IPS DF 19.7 (cell line): Measurements from ENCODE around the gene ATP8B4.

Source experiments
- DNase-seq: peaks from one replicate; pipeline ENCODE4 v3.0.0-alpha.2; 2013; ENCODE audit warnings: low read depth, low spot score

ATP8B4 gene

DNA sequence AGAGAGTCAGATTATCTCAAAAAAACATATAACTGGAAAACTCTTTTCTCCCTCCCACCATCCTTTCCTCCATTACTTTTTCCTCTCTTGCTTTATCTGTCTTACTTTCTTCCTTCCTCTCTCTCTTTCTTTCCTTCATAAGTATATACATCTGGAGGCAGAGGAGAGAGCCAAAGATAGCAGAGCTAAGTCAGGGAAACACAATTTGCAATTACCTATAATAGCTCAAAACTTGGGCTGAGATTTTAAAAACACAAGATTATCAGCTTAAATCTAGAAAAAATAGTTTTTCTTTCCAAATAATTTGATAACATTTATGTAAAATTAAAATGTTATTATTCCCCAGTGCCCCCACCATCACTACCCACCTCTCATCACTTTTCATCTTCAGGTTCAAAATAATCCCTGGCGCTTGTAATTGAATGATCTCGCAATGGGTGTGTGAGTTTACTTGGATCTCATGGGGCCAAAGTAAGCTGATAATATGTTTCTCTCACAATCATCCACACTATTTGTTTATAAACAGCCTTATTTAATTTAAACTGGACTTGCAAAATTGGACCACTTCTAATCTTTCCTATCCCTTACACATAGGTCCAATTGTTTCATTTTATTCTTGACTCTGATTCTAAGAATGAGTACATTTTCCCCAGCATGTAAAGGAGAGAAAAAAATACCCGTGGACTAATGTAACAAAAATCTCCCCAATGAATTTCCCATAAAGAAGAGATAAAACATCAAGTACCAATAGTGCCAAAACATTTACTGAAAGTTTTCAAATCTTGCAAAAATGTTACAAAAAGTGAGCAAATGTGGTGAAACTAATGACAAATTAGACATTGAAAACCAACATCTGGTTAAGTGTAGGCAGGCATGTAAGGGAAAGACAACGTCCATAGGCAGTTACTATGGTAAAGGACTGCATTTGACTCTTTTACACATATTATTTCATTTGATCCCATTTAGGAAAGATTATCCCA lies 261.2 kb downstream of the ATP8B4 start:
- DNase-seq: no peak

DNA sequence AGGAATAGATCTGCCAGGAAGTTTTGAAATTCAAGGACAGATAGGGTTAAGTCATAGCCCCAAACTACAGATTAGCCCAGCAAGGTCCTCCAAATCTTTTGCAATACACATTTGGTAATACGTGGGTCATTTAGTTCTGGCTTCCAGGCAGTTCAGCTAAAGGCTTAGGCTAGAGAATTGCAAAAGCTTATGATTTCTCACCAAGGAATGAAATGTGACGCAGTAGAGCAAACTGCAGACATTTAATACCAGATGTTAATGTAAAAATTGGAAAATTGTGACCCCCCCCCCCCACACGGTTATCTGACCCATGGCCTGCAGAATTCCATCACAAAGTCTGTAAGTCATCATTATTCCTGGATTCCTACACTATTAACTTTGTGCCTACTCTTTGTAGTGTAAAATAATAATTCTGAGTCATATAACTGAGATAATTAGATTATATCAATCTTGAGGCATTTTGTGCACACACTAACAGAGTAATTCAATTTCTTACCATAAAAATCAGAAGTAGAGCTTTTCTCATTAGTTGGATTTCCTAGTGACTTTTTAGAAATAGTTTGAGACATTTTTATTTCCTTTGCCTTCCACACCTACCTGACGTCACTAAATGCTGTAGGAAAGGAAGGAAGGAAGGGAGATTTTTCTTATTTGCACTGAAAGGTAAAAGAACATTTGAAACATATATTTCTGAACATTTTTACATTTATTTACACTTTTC lies 263.0 kb downstream of the ATP8B4 start:
- no peak for DNase-seq

DNA sequence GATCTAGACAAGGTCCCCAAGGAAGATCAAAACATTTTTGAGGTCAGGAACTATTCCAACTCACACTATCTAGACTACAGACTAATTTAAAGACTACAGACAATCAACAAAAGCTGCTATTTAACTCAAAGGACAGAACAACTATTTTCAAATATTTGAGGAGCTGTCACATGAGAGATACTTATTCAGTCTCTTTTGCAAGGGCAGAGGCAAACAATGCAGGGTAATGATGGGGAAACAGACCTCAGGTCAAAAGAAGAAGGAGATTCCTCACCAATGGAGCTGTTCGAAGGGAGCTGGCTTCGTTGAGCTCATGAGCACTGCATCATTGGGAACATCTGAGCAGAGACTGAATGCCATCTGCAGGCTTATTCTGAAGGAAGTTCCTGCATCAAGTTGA lies 266.3 kb downstream of the ATP8B4 start:
- DNase-seq: no peak

DNA sequence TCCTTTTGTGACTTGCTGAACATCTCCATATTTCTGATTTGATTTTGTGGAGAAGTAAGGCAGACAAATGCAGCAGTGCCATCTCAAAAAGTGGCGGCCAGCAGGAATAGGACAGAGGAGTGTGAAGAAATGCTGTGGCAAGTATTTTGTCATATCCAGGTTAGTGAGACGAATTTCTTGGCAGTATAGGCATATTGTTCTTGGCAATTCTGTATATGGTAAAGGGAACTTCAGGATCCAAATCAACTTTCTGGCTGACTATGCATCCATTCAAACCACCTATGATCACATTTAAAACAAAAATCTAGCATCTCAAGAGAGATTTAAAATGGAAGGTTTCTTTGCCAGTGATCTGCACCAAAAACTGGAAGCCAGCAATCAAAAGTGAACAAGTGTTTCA lies 270.2 kb downstream of the ATP8B4 start:
- DNase-seq: no peak

DNA sequence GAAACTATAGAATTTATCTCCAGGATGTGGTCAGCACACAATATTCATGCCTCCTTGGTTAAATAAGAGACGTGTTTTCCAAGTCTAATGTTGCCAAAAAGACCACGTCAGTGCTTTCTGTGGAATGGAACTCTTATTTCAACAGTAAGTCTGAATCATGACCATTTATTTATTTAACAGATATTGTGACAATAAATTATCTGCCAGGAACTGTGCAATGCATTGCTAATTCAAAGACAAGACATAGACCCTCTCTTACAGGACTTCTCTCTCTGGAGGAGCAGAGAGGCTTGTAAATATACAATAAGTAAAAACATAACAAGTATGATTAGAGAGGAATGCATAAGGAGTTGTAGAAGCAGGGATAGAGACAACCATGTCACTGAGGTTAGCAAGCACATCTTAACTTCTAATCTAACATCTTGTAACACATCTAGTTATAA lies 270.7 kb downstream of the ATP8B4 start:
- no peak for DNase-seq

DNA sequence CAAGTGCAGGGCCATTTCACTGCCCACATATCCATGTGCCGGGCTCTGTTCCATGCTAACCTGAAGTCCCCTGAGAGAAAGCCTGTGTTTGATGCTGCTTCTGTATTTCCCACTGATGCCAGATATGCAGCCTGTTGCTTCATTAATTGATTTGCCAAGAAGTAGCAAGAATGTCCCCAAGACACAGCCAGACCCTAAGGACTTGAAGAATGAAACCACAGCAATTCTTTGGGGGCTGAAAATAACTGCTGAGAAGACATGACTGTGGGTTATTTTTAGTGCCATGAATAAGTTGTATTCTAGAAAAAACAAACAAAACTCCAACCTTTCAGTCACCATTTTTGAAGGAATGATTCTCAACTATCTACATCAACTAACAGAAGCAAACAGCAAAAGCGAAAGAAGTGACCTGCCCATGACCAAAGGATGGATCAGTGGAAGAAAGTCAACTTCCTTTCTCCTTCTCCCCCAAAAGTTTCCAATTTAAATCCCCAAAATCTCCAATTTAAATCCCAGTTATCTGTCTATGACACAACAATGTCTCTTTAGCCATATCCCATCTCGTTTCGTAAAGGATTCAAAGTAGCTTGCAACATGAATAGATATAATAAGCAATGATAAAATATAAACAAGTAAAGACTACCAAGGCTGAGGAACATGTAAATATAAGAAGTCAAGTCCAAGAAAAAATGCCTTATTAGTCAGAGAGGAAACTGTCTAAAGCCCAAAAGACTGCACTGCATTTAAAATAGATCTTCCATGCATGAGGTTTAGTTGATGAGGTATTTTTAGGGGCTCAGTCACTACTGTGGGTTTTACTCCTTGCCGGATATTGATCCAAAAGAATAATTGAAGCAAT lies 271.4 kb downstream of the ATP8B4 start:
- DNase-seq: no peak

DNA sequence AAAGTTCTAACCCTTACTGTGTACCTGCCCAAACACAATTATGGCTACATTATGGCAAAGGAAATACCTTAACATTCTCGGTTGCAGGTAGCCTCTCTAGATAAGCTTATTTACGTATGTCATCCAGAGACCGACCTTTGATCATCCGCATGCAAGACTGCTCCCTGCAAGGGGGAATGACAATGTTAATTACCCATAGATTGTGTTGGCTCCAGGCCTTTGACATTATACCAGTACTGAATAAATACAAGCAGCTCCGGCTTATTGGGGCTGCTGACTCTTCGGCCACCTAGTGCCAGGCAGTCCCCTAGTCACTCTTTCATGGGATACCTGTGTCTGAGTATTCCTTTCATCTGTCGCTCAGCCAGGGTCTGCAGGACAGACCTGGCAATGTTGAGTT lies 274.6 kb downstream of the ATP8B4 start:
- DNase-seq: no peak

DNA sequence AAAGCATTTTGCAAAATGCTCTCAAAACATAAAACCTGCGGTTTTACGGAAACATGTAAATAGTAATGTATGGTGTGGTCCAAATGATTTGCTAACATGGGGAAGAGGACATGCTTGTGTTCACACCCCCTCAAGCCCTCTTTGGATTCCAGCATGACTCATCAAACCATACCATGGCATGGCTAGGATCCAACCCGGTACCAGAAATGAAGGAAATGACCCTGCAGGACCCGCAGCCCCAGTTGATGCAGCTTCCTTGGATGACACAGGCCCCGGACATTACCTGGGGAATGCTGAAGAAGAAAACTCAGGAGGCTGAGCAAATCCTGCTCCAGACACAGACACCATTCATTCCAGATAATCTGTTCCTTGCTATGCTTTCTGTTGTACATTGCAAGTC lies 275.3 kb downstream of the ATP8B4 start:
- DNase-seq: no peak

DNA sequence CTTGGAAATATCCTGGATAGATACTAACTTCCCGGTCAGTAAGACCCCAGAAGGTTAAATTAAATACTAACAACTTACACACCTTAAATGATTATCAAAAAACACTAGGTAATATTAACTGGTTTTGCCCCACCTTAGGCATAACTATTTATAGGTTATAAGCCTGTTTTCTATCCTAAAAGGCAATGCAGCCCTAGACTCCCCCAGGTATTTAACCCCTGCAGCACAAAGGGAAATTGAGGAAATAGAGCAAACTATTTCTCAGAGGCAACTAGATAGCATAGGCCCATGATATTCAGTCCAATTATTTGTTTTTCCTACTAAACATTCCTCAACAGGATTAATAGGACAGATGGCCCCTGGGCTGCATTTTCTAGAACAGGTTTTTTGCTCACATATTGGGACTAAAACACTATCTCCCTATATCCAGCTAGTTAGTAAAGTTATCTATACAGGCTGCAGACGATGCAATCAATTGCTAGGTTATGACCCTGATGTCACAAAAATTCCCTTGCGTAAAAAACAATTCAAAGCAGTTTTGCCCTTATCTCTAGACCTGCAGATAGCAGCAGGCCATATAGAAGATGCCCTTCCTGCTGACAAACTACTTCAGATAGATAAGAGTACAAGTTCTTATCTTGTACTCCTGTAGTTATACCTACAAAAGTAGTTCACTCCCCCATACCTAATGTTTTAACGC lies 276.9 kb downstream of the ATP8B4 start:
- DNase-seq: no peak

DNA sequence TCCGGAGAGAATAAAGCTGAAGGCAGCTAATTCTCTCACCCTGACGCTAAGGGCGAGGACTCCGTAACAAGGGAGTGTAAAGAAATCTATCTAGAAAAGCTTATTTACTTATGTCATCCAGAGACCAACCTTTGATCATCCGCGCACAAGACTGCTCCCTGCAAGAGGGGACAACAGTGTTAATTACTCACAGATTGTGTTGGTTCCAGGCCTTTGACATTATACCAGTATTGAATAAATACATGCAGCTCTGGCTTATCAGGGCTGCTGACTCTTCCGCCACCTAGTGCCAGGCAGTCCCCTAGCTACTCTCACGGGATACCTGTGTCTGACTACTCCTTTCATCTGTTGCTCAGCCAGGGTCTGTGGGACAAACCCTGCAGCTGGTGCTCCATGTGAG lies 286.5 kb downstream of the ATP8B4 start:
- DNase-seq: peak; percentile 20

DNA sequence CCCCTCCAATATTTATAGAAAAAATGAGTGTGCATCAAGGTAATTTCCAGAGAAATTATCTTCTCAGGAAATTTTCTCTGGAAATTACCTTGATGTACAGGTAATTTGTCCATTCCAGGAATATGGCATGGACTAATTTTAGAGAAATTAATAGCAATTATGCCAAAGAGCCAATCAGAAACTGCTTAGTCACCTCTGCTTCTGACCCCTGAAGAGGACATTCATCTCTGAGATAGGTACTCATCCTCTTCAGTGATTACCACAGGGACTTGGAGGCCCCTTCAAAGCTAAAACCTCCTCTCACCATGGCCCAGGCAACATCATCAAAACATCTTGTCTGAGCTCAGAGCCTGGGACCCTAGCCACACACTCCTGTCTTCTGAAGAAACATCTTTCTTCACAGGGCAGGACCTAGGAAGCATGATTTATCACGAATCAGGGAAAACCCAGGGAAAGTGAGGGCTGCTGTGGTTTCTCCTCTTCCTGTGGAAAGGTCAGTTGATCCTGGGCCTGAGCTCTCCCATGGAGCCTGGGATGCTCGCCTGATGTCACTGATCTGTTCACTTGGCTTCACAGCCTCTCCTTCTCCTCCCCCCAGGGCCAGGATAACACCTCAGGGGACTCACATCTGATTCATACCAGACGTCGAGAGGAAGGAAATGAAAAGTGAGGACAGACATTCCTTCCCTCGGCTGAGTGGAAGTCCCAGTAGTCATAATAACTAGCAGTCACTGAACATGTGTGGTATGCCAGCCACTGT lies 287.6 kb downstream of the ATP8B4 start:
- no peak for DNase-seq

DNA sequence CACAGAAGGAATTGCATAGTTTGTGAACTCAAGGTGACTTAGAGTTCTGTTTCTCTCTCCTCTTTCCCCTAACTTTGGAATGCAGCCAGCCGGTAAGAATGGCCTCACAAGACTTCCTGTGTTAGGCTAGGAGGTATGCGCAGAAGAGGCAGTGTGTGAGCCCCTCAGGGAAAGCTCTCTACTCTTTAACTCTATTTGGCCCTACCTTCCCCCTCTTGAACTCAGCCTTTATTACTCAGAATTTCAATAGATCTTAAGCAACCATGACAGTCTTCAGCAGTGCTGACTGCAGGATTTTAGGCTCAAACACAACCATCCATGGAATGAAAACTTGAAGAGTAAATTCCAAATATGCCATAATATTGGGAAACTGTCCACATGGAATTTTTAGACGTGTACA lies 288.6 kb downstream of the ATP8B4 start:
- no peak for DNase-seq

DNA sequence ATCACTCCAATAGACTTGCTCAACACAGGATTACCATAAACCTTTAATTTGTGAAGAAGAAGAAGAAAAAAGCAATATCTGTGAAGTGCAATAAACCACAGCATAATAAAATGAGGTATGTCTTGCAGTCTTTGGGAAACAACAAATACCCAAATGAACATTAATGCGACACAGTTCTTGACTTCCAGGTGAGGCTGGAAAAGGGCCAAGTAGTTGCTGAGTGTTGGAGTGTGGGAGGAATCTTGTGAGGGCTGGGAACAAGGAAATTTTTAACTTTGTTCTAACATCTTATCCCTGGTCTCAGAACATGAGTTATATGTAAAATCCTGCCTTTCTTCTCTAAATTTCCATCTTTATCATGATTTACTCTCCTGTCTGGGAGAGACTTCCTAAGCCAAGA lies 291.7 kb downstream of the ATP8B4 start:
- no peak for DNase-seq

DNA sequence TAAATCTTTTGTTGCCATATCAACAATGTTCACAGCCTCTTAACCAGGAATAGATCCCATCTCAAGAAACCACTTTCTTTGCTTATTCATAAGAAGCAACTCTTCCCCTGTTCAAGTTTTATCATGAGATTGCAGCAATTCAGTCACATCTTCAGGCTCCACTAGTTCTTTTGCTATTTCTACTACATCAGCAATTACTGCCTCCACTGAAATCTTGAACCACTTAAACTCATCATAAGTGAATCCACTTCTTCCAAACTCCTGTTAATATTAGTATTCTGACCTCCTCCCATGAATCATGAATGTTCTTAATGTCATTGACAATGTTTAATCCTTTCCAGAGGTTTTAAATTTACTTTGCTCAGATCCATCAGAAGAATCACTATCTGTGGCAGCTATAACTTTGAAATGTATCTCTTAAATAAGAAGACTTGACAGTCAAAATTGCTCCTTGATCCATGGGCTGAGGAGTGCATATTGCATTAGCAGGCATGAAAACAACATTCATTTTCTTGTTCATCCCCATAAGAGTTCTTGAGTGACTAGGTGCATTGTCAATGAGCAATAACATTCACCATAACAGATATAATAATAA lies 292.3 kb downstream of the ATP8B4 start:
- no peak for DNase-seq

DNA sequence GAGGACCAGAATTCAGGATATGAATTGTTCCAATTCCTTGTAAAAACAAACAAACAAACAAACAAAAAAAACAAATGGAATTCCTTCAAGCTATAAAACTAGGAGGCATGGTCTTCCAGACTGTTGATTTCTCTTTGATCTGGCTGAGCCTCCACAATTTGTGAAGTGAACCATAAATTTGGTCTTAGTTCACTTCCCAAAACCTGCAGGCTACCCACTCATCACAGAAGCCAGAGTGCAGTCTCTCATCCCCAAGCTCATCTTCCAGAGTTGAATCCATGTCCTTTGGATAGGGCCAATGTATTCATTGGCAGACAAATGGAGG lies 294.3 kb downstream of the ATP8B4 start:
- DNase-seq: no peak

DNA sequence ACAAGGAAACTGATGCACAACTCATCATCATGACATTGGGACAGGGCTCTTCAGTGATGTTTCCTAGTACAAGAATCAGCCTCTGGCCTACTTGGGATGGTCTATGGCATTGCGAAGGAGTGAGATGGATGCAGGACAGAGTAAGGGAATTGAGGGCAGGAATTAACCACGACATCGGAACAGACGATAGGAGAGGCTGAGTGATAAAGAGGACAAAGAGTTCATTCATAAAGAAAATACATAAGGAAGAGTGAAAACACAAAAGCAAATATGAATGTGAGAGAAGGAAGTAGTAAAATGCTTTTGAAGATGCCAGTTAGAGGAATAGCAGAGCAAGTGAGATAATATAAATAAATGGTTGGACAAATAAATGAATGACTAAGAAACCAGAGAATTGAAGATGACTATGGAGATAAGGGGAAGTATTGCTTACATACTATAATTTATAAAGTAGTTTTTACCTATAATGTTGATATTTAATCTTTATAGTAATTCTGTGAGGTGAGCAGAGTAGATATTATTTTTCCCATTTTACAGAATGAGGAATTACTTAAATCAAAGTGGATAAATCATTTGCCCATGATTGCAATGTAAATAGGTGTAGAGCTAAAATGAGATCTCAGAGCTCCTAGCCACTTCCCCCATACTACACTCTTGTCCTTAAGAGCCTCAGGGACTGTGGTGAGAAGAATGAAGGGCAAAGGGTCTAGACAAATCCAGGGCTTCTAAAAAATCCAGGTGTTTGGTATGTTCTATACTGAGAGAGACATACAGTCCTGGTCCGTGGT lies 294.9 kb downstream of the ATP8B4 start:
- no peak for DNase-seq

DNA sequence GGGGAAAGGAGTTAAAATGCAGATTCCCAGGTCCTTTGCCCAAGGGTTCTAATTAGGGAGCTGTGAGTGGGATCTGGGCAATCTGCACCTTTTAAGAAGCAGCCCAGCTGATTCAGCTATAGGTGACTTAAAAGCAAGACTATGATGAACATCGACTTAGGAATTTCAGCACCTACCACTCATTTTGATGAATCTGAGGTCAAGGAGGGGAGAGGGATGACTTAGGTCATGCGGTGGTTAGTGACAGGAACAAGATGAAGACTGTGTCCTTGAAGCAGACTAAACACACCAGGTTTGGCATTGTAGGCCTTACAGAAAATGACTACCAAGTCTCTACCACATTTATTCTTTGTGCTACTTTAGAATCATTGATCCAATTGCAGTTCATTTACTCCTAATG lies 301.9 kb downstream of the ATP8B4 start:
- no peak for DNase-seq

DNA sequence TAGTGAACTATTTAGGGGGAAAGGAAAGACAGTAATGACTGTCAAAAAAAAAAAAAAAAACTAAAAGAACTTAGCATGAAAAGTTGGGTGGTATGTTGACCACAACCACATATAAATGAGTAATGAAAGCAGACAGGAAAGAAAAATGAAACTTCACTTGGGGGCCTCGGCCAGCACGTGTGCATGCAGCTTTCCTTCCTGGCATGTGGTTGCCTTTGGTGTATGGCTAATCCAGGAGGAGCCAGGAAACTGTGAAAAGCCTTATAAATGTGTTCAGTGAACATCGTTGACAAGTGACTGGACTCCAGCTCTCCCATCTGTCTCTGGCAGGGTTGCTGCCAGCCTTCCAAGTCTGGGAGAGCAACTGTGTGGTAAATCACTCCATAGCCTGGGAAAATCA lies 303.1 kb downstream of the ATP8B4 start:
- DNase-seq: no peak

DNA sequence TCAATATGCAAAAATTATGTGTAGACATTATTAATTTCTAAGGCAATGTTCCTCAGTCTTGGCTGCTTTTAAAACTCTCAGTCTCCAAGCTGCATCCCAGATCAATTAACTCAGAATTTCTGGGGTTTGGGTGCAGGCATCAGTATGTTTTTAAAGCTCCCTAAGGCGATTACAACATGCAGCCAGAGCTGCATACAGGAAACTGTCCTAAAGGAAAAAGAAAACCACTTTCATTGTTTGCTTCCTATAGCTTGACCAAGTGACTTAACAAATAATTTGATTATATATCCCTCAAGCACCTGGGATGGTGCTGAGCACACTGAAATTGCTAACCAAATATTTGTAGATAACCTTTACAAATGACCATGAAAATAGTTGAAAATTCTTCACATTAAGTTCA lies 303.5 kb downstream of the ATP8B4 start:
- no peak for DNase-seq

DNA sequence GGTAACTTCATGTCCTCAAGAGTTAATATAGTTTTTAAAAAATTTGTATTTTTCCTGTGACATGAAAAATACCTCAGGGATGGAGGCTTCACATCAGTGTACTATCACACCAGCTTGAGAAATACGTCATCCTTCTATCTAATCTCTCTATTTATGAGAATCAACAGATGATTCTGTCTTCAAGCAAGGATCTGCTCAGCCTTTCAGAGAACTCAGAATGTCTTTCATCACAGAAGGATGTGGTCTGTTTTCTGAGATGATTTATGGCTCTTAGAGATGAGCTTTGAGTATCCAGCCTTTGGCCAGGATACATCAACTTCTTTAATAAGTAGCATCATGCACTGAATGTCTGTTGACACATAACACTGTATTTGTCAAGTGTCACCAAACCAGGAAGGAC lies 304.3 kb downstream of the ATP8B4 start:
- DNase-seq: no peak
